Loucy (cell line): ENCODE measurements around the gene MPP4.

Experiments
- CTCF ChIP-seq: fragments of 200-600 bp; sonication (generic); conservative IDR thresholded peaks from 2 replicates; pipeline ENCODE4 v1.5.1; 2014; ENCODE audit warnings: mild to moderate bottlenecking, antibody characterized with exemption, low read length
- EZH2phosphoT487 ChIP-seq: fragments of 200-600 bp; IDR thresholded peaks from 2 replicates; pipeline ENCODE4 v1.6.1; 2018; ENCODE audit warnings: antibody characterized with exemption, mild to moderate bottlenecking, moderate library complexity, borderline replicate concordance

DNA sequence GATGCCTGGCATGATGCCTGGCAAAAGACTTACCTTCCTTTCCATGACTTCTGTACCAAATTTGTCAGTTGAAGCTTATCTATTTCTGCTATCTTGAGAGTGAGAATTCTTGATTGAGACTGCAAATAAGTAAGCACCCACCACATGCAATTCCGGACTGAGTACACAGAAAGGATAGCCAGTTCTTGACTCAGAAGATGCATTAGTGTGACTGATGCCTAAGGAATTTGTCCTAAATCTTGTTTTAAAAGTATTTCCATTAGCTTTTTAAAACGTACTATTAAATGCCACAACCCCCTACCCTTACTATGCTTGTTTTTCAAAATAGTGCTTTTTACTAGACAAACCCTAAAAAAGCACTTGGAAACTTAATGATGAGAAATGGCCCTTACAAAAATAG is 545 bp downstream of the MPP4 start:
- no peak for TF ChIP-seq CTCF
- TF ChIP-seq EZH2phosphoT487: no peak
